HG02610 (cell line): ENCODE results near the gene PHC2.

ENCODE experiments used
- ATAC-seq: cut with Tn5 transposase; IDR thresholded peaks from one replicate; pipeline ENCODE4 v1.9.1; 2021; ENCODE audit warnings: mild to moderate bottlenecking, moderate library complexity; ENCODE audit not compliant: unreplicated experiment

PHC2 gene

GRCh38 chr1:33276573-33277298 is 154.2 kb downstream of the PHC2 start:
- ATAC-seq: no peak

- no peak for ATAC-seq
These were observed 155.0 kb downstream of the PHC2 start for GRCh38 chr1:33275706-33276572.

GRCh38 chr1:33275195-33275594 is 155.7 kb downstream of the PHC2 start:
- ATAC-seq: no peak

GRCh38 chr1:33274446-33274845 is 156.4 kb downstream of the PHC2 start:
- ATAC-seq: no peak

GRCh38 chr1:33273961-33274371 is 156.9 kb downstream of the PHC2 start:
- ATAC-seq: no peak
